CD4-positive, alpha-beta T cell treated with Interferon gamma for 1 hour (primary cell): Measurements from ENCODE around the gene SART3.
"Not testable (repeated sequence)": the region's sequence is repeated elsewhere in the genome, so short reads cannot be mapped to it uniquely, and the experiment has no call there.

ENCODE experiments used
- DNase-seq: peaks from one replicate; pipeline ENCODE4 v3.0.0-alpha.2; 2020

The SART3 gene

GRCh38 chr12:108596854-108597558 is 36.0 kb upstream of the SART3 start:
- DNase-seq, result no peak

GRCh38 chr12:108595711-108596647 is 35.0 kb upstream of the SART3 start:
- DNase-seq, result no peak

GRCh38 chr12:108594960-108595710 is 34.2 kb upstream of the SART3 start:
- DNase-seq, result no peak

- DNase-seq, result no peak
Measured at GRCh38 chr12:108594323-108594903, 33.4 kb upstream of the SART3 start.

- no peak for DNase-seq
Measured at GRCh38 chr12:108592033-108592909, 31.3 kb upstream of the SART3 start.

- no peak for DNase-seq
Measured at GRCh38 chr12:108591267-108591980, 30.5 kb upstream of the SART3 start.

GRCh38 chr12:108590463-108590862 is 29.5 kb upstream of the SART3 start:
- DNase-seq, result not testable (repeated sequence)

- no peak for DNase-seq
Measured at GRCh38 chr12:108589840-108590229, 28.9 kb upstream of the SART3 start.

GRCh38 chr12:108589028-108589839 is 28.3 kb upstream of the SART3 start:
- DNase-seq, result no peak

- no peak for DNase-seq
Measured at GRCh38 chr12:108587826-108588225, 26.9 kb upstream of the SART3 start.

GRCh38 chr12:108586306-108586705 is 25.3 kb upstream of the SART3 start:
- DNase-seq, result no peak

GRCh38 chr12:108585864-108586263 is 24.9 kb upstream of the SART3 start:
- DNase-seq, result no peak

GRCh38 chr12:108584456-108585065 is 23.6 kb upstream of the SART3 start:
- DNase-seq, result no peak

GRCh38 chr12:108583991-108584390 is 23.0 kb upstream of the SART3 start:
- DNase-seq, result no peak

GRCh38 chr12:108582978-108583770 is 22.2 kb upstream of the SART3 start:
- DNase-seq, result no peak

GRCh38 chr12:108582509-108582908 is 21.5 kb upstream of the SART3 start:
- DNase-seq, result no peak

GRCh38 chr12:108581311-108582227 is 20.6 kb upstream of the SART3 start:
- no peak for DNase-seq

GRCh38 chr12:108580531-108580930 is 19.6 kb upstream of the SART3 start:
- DNase-seq, result no peak
